Neutrophil (primary cell): ENCODE measurements around the gene FKBP7.
"Not testable (repeated sequence)": the region's sequence is repeated elsewhere in the genome, so short reads cannot be mapped to it uniquely, and the experiment has no call there.

Experiments used
- H3K27ac ChIP-seq: fragments of 200-600 bp; sonication (generic); 2 replicates; pipeline ENCODE4 v1.5.1; 2016; ENCODE audit warnings: mild to moderate bottlenecking, moderate library complexity
- H3K27me3 ChIP-seq: fragments of 200-600 bp; sonication (generic); 2 replicates; pipeline ENCODE4 v1.6.0; 2016; ENCODE audit warnings: mild to moderate bottlenecking
- H3K36me3 ChIP-seq: fragments of 200-600 bp; sonication (generic); 2 replicates; pipeline ENCODE4 v1.5.1; 2017
- H3K4me1 ChIP-seq, 2 experiments: fragments of 200-600 bp in 1 of 2; sonication (generic) in 1 of 2; 1 replicate in 1 of 2; 2 replicates in 1 of 2; pipeline versions ENCODE4 v1.5.1 to v1.6.1; 2013 to 2016; ENCODE audit warnings: low read depth in 1 of 2, low read length in 1 of 2, mild to moderate bottlenecking in 1 of 2, moderate library complexity in 1 of 2; ENCODE audit not compliant: control insufficient read depth in 1 of 2, insufficient read depth in 1 of 2
- H3K4me3 ChIP-seq, 2 experiments: fragments of 200-600 bp in 1 of 2; sonication (generic) in 1 of 2; 1 replicate in 1 of 2; 2 replicates in 1 of 2; pipeline ENCODE4 v1.5.1; 2013 to 2016; ENCODE audit warnings: low read depth in 1 of 2, low read length in 1 of 2, mild to moderate bottlenecking in 1 of 2, moderate library complexity in 1 of 2
- H3K9me3 ChIP-seq: fragments of 200-600 bp; sonication (generic); 2 replicates; pipeline ENCODE4 v1.5.1; 2016
- TF ChIP-seq, protein P1 (sequence below): fragments of 200-600 bp; sonication (generic); IDR thresholded peaks from 2 replicates; pipeline ENCODE4 v1.5.1; 2016; ENCODE audit warnings: antibody characterized with exemption

FKBP7 gene

DNA sequence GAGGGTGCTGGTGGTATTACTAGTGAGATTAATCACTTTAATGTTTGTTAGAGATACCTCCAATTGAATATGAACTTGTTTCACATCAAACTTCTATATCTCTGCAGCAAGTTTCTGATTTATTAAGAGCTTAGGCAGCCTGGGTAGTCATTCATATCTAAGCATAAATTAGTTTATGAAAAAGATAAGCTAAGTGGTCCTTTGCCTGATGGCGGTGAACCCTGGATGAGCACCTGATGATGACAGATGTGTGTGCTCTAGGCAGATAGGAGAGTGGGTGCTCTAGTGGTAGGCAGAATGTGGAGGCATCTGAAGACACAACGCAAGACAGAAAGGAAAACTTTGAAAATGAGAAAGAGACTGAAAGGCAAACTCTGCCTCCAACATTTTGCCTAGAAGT lies 5.0 kb downstream of the FKBP7 start:
- Histone ChIP-seq H3K27ac (no peak overlapping the region), H3K36me3 (no peaks in the 10 kb centered on the region), H3K9me3 (no peaks in the 10 kb centered on the region), H3K4me3 (no peak overlapping the region), H3K27me3 (no peaks in the 10 kb centered on the region), H3K4me1 (peaks cover 6 to 7% of the 10 kb centered on the region in 2 experiments)
- TF ChIP-seq, protein P1, sequence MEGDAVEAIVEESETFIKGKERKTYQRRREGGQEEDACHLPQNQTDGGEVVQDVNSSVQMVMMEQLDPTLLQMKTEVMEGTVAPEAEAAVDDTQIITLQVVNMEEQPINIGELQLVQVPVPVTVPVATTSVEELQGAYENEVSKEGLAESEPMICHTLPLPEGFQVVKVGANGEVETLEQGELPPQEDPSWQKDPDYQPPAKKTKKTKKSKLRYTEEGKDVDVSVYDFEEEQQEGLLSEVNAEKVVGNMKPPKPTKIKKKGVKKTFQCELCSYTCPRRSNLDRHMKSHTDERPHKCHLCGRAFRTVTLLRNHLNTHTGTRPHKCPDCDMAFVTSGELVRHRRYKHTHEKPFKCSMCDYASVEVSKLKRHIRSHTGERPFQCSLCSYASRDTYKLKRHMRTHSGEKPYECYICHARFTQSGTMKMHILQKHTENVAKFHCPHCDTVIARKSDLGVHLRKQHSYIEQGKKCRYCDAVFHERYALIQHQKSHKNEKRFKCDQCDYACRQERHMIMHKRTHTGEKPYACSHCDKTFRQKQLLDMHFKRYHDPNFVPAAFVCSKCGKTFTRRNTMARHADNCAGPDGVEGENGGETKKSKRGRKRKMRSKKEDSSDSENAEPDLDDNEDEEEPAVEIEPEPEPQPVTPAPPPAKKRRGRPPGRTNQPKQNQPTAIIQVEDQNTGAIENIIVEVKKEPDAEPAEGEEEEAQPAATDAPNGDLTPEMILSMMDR: no peak

- not testable (repeated sequence) for H3K4me1 ChIP-seq, H3K36me3 ChIP-seq, H3K9me3 ChIP-seq, H3K4me3 ChIP-seq, H3K27me3 ChIP-seq, H3K27ac ChIP-seq
Observed at GRCh38 chr2:178471313-178471712, 7.1 kb downstream of the FKBP7 start.

- TF ChIP-seq, protein P1: no peak
- no peak overlapping the region for H3K4me3 ChIP-seq
- H3K27ac ChIP-seq: no peak overlapping the region
- no peaks in the 10 kb centered on the region for H3K9me3 ChIP-seq
- H3K27me3 ChIP-seq: no peaks in the 10 kb centered on the region
- no peaks in the 10 kb centered on the region for H3K4me1 ChIP-seq
- H3K36me3 ChIP-seq: no peaks in the 10 kb centered on the region
Observed at GRCh38 chr2:178469219-178469849, 9.1 kb downstream of the FKBP7 start.

DNA sequence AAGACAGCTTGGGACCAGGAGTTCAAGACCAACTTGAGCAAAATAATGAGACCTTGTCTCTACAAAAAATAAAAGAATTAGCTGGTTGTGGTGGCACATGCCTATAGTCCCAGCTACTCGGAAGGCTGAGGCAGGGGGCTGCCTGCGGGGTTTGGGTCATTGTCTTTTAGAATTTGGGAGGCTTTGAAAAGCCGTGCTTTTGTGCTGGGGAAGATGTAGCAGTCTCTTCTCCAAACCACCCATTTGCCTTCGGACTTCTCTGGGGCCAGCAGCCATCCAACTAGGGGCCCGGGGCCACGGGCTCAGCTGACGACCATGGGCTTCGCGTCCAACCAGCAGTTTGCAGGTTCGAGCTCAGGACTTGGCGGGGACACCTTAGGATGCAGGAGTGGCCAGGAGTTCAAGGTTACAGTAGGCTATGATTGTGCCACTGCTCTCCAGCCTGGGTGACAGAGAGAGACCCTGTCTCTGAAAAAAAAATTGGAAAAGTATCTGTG lies 21.0 kb downstream of the FKBP7 start:
- no peak overlapping the region for H3K4me3 ChIP-seq
- TF ChIP-seq, protein P1: no peak
- no peaks in the 10 kb centered on the region for H3K9me3 ChIP-seq
- no peak overlapping the region for H3K27ac ChIP-seq
- no peaks in the 10 kb centered on the region for H3K4me1 ChIP-seq
- no peaks in the 10 kb centered on the region for H3K27me3 ChIP-seq
- H3K36me3 ChIP-seq: no peaks in the 10 kb centered on the region

- Histone ChIP-seq H3K4me1 (peaks cover 7 to 9% of the 10 kb centered on the region in 2 experiments), H3K27me3 (no peaks in the 10 kb centered on the region), H3K36me3 (no peaks in the 10 kb centered on the region), H3K9me3 (no peaks in the 10 kb centered on the region), H3K27ac (no peak overlapping the region), H3K4me3 (no peak overlapping the region)
- TF ChIP-seq, protein P1: no peak
Observed at GRCh38 chr2:178455947-178456346, 22.5 kb downstream of the FKBP7 start.

GRCh38 chr2:178452870-178453269 lies 25.5 kb downstream of the FKBP7 start:
- Histone ChIP-seq H3K4me1 (peaks cover 16 to 19% of the 10 kb centered on the region in 2 experiments), H3K4me3 (no peak overlapping the region), H3K36me3 (no peaks in the 10 kb centered on the region), H3K9me3 (no peaks in the 10 kb centered on the region), H3K27me3 (no peaks in the 10 kb centered on the region), H3K27ac (no peak overlapping the region)
- TF ChIP-seq, protein P1: no peak
